Activated CD8-positive, alpha-beta memory T cell treated with anti-CD3 and anti-CD28 coated beads, Interleukin-2, amount 50 U/mL, for 24 hours (primary cell): ENCODE results near the gene KLHL29.

Experiments used
- DNase-seq: peaks from one replicate; pipeline ENCODE4 v3.0.0-alpha.2; 2020; ENCODE audit errors: extremely low read depth

The KLHL29 gene

DNA sequence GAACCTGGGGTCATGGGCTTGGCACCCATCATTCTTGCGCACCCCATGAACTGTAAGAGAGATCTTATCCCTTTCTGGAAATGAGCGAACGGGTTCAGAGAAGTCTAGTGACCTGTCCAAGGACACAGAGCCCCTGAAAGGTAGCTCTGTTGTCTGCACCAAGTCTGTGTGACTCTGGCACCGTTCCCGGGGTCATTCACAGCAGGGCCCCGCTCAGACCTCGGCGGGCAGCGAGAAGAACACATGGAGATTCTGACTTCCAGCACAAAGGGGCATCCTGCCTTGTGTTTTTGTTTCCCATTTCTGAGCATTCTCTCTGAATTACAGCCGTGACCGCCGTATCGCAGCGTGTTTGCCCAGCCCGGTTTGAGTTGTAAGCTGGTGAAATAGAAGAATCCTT is 231.7 kb downstream of the KLHL29 start:
- no peak for DNase-seq

DNA sequence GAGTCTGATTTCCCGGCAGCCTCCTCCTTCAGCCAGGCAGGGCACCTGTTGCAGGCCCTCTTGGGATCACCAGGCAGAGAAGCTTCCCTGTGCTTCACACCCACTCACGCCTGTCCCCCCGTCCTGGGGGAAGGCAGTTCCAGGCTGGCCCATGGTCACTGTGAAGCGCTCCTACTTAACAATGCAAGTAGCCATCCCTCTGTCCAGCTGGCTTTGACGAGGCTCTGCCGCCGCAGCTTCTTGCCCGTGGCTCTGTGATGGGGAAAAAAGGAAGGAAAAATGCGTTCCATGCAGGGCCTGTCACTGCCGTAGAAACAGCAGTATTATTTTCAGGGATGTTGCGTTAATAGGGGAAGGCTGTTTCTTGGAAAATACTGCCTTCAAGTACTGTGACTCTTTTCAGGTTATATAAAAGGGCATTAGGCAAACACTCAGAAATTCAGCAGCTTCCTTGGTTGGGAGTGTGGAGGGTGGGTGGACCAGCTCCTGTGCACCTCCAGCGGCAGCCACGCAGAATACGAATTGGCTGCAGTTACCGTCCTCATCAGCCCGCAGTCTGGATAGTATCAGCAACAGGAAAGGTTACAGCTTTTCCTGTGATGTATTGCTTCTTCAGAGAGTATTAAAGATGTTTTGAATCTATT is 232.3 kb downstream of the KLHL29 start:
- DNase-seq: no peak

DNA sequence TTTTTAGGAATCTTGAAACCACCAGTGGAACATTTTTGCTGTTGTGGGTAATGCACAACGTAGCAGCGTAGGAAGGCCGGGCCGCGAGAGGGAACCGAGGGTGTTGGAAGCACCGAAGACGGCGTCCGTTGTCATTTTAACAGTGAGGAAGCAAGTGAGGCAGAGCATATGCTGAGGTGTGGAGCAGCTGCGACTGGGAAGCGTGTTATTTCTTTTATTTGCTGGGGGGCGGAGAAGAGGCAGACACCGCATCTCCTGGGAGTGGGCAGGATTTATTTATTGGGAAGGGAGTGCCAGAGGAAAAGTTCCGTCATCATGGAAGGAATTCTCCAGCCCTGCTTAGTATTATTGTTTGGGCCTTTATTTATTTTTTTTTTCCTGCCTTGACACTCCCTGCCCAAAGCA is 232.8 kb downstream of the KLHL29 start:
- no peak for DNase-seq

DNA sequence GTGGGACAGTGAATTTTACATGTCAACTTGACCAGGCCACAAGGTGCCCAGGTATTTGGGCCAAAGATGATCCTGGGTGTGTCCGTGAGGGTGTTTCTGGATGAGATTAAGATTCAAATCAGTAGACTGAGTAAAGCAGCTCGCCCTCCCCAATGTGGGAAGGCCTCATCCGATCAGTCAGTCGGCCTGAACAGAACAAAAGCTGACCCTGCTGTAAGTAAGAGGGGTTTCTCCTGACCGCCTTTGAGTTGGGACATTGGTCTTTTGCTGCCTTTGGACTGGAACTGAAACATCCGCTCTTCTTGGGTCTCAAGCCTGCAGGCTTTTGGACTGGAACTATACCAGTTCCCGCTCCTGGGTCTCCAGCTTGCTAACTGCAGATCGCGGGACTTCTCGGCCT is 233.3 kb downstream of the KLHL29 start:
- no peak for DNase-seq

DNA sequence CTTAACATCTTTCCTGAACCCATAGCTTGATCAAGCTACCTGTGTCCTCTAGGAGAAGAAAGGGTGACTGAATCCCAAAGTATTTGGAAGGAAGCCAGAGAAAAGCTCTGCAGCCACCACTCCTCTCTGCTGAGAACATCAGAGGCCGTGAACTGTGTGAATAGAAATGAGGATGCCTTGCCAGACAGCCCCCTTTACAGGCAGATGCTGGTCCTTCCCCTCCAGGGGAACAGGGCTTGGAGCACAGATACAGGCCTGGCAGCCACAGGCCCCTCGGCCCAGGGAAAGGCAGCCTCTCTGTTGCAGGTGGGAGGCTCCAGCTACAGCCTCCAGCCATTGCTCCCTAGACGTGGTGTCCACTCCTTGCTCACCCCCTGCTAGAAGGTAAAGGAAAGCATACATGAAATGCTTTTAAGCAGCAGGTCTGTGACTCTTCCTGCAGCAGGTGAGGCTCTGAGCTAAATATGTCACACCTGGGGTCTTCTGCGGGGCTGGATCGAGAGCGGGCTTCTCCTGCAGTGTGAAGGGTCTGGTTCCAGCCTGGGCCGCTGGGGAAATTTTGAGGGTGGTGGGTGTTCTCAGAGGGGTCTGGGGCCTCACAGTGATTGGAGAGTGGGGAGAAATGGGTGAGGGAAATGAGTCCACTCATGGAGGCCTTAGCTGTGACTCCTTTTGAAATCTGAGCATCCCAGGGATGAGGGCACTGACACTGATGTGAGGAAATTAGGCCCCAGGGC is 234.0 kb downstream of the KLHL29 start:
- no peak for DNase-seq

DNA sequence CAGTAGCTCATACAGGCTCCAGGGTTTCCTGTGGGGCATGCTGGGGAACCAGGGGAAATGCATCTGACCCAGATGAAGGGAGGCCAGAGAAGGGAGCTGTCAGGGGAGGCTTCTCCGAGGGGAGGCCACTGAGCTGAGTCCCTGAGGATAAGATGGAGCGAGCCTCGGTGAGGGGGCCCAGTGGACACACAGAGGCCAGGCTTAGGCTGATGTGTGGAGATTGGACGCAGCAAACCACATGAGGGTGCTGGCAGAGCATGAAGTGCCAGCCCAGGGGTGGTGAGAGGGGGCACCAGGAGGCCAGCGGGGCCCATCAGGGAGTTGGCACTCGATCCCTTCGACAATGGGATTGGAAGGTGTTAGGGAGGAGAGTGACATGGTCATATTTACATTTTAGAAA is 235.0 kb downstream of the KLHL29 start:
- no peak for DNase-seq

DNA sequence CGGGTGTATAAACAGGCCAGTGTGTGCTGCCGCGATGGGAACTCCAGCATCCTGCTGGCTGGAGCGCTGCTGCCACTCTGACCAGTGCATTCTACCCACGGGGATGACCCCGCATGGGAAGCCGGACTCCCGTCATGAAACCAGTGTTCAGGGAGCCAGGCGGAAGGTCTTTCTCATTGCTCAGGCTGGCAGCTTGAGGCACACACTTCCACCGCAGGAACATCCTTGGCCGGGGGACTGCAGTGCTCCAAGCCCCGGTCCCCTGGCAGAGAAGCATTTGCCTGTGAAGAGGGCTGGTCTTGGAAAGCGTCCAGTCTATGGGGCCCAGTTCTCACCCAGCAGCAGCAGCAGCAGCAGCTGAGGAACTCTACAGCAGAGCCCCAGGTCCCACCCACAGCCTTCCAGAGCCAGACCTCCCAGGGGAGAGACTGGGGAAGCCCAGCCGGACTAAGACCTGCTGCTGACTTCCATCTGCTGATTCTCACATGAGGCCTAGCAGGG is 235.9 kb downstream of the KLHL29 start:
- DNase-seq: no peak

DNA sequence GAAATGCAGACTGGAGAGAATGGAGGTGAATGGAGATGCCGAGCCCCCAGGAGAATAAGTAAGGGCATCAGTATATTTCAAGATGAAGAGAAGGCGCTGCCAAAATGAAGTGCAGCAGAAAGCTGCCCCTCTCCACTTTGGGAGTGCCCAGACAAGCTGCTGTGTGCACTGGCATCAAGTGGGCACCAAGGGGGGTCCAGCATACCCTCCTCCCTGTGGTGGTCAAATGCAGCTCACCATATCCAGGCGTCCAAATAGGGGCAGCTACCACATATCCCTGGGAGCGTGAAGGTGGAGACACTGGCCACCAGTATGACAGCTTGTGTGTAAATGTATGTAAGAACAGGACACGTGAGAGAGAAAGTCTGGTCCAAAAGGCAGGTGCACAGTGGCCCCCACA is 236.6 kb downstream of the KLHL29 start:
- DNase-seq: no peak

DNA sequence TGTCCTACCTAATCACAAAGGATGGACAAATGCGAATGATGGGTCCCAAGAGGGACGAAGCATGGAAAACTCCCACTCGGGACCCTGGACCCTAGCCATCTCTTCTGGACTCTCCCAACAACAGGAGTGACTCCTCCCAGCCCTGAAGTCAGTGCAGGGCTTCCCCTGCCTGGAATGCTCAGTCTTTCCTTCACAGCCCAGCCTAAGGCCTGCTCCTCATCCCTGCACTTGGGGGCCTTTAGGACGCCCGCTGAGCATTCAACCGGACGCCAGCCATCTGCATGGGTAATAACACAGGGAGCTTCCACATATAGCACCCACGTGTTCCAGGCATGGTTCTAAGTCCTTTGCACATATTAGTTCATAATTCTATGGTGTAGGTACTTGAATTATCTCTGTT is 237.5 kb downstream of the KLHL29 start:
- no peak for DNase-seq

DNA sequence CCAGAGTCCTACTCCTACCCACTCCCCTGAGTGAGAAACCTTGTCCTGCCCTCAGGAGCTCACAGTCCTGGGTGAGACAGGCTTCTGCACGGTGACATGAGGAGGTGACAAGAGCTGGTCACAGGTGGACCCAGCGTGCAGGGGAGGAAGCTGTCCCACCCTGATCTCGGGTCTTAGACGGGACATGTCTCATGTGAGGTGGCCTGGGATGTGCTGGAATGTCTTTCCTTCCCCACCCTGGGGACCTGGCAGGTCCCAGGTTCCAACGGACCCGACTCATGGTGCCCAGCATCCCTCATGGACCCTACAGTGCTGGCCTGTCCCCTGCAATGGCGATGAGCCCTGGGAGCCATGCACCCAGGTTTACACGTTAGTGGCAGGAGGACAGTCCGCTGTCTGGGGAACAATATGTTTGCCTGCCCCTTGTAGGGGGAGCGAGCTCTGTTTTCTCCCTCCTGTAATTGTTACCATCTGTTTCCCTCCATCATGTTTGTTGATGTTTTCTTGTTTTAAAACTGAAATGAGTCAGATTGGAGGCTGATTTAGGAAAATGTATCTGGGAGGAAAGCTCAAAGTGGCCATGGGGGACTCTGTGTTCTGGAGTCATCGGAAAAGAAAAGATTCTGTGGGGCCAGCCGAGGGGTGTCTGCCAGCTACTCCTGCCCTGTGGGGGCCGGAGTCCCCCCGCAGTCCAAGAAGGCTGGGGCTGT is 238.1 kb downstream of the KLHL29 start:
- DNase-seq: no peak

DNA sequence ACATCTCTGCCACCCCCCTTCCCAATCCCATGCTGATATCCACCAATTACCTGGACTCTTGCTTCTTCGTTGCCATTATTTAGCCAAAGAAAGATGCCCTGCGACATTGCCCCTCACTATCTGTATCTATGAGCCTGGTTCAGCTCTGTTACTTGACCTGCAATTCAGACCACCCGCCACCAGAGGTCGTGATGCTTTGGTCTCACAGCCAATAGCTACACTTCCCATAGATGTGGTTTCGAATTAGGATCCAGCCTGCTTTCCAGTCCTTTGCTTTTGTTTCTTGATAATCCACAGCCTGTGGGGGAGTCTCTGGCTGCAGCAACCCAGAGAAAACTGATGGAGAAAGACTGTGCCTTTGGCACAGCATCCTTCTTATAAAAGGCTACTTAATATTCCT is 239.4 kb downstream of the KLHL29 start:
- no peak for DNase-seq

DNA sequence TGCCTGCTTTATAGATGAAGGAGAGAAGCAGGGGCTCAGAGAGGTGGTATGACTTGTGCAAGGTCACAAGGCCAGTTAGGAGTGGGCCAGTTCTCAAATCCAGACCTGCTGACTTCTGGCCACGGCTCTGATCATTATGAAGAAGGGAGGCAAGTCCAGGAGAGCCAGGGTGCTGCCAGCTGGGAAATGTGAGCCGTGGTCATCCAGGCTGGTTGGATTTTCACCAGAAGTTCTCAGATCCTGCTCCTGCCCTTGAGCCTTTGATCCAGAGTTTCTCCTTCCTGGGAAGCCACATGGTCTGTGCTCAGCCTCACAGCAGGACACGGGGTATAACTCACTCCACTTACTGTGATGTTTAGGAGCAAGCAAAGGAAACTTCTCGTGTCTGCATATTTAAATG is 239.9 kb downstream of the KLHL29 start:
- DNase-seq: no peak

DNA sequence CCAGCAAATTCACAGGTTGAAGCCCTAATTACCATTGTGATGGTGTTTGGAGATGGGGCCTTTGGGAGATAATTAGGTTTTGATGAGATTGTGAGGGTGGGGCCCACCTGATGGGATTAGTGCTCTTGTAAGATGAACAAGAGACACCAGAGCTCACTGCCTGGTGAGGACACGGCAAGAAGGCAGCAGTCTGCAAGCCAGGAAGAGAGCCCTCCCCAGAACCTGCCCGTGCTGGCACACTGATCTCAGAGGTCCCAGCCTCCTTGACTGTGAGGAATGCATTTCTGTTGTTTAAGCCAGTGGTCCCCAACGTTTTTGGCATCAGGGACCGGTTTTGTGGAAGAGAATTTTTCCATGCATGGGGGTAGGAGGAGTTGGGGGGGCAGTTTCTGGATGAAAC is 240.7 kb downstream of the KLHL29 start:
- no peak for DNase-seq

DNA sequence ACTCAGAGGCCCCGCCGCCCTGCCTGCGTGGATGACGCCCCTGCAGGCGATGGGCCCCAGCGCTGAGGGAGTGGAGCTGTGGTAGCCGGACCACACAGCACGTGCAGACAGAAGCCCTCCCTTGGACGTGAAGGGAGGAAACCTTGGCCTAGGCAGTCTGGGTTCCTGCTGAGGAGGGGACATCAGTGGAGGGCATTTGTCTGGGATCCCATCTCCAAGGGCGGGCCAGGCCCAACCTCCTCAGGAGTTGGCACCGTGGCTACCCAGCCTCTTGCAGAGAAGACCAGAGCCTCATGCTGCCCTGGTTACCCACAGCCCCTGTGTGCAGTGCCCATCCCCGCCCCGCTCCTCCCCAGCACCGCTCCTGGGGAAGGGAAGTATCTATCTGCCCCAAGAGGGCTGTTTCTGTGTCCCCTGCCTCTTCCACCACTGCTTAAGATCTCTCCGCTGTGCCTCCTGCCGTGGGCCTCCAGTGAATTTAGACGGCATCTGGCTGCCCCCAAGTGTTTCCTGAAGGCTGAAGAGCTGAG is 241.8 kb downstream of the KLHL29 start:
- DNase-seq: no peak

DNA sequence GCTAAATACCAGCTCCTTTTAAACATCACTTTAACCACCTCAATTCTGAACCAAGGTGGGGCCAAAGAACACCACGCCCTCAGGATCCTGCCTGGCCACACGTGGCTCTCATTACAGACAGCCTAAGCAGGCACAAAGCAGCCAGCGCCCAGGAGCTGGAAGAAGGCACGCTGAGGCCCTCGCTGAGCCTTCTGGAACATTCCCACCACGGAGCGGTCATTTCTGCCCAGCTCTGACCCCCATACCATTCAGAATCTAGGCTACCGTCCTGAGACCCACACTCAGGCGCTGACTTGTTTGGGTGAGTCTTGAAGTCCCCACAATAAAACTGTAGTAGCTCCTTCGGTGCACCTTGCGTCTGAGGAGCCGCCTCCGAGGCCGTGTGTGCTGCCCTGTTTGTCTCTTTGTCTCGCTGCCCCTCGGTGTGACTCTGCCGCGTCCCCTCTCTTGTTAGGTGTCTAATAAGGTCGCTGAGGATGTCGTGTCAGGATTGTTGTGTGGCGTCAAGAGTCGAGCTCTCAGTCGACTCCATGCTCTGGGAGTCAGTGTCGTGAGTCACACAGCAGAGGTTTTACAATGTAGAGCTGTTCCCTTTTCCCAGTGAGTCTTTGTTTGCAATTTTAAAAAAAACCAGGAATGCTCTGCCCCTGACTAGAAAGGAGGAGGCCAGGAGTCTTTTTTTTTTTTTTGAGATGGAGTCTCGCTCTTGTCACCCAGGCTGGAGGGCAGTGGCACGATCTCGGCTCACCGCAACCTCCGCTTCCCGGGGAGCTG is 242.4 kb downstream of the KLHL29 start:
- no peak for DNase-seq

DNA sequence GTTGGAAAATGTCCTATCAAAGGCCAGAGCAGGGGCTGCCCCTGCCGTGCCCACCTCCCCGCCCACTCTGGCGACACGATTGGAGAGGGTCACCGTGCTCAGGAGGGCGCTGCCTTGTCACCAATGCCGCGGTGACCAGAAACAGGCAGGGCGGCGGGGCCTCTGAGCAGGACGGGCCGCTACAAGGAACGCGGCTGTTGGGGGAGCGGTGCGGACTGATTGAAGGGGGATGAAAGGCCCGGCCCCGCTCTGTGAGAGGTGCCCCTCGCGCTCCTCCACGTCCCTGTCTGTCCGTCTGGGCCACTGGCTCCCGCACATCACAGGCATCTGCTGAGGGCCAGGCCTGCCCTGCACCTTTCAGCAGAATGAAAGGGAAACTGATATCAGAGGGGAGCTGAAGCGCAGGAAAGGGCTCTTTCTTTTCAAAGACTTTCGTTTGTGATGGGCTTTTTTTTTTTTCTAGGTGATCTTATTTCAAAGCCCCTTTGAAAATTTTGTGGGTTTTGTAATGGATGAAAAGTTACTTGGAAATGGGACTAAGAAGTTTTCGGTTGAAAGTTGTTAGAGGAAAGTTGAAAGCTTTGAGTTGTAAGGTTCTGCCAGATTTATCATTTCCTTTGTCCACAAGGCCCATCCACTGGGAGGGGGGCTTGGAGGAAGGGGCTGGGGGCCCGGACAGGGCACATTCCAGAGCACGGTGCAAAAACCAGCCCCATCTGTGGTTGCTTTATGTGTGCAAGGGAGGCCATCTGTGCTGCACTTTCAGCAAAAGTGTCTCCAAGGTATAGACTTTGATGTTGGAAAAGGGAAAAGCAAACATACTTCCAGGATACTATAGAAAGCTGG is 244.2 kb downstream of the KLHL29 start:
- no peak for DNase-seq

DNA sequence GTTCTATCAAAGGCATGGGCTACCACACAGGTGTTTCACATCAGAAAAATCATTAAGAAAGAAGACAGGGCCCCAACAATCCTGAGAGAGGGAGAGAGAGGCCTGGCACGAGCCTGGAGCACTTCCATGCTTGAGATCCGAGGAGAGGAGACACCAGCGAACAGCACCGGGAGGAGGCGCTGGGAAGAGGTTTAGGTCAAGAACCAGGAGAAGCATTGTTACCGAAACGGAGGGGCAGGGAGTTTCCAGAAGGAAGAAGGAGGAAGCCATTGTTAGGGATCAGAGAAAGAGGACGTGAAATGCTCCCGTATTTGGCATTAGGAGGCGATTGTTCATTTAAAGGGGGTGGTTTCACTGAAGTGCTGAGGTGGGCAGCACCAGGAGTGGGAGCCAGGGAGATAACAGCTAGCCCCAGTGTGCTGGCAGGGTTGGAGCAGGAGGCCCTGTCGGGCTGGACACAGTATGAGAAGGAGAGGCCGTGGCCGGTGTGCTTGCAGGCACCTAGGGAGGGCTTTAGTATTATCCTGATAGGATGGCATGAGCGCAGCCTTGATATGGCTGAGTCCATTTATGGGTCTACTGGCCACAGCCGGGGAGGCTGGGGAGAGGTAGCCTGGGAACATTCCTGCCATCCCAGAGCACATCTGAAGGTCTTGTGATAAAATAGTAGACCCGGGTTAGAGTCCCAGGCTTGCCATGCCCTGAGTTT is 244.9 kb downstream of the KLHL29 start:
- DNase-seq: no peak

DNA sequence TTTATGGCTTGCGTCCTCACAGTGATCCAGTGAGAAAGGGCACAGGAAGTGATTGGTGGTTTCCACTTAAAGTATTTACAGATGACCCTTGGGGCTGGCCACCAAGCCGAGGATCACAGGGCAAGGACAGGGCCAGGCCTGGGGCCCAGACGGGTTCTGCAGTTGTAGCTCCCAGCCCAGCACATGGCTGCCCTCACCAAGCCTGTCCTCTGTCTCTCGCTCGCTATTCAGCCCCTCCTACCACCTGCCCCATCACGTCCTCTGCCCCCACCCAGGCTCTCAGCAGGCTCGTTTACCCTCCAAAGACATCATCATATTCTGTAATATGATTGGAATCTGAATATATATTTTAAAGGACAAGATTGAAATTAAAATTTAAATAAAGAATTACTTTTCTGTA is 246.0 kb downstream of the KLHL29 start:
- no peak for DNase-seq

DNA sequence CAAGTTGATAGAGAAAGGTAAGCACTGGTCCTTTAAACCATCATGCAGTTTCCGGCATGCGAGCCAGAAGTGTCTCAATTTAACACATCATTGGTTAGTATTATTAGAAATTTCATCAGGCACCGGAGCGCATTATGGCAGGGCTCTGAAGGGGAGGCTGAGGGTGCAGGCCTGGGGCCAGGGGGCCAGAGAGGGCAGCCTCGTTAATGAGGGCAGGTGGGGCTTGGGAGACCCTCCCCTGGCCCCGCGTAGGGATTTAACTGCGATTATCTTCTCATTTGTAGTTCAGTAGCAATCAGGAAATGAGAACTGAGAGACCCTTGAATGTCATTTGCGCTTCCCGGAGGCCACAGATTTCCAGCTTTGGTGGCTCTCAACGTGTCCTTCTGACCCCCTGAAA is 246.4 kb downstream of the KLHL29 start:
- no peak for DNase-seq

DNA sequence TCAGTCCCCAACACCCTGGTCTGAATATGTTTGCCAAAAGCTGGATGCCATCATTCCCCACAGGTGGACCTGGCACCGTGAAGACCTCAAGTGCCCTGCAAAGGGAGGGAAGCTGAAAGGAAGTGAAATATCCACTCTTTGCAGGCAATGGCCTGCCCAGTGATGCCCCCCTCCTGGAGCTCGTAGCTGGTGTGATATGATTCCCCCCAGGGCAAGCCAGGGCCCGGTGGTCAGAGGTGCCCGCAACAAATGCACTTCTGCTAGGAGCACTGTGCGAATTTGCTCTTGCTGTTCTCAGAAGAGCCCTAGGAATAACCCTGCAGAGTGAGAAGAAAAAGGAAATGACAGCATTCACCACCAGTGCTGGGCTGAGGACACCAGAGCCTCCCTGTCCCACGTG is 247.4 kb downstream of the KLHL29 start:
- DNase-seq: no peak
